GM19455 (cell line): ENCODE measurements around the gene UBR1.

Experiments used
- ATAC-seq: cut with Tn5 transposase; IDR thresholded peaks from one replicate; pipeline ENCODE4 v1.9.1; 2021; ENCODE audit not compliant: unreplicated experiment

Gene UBR1

DNA sequence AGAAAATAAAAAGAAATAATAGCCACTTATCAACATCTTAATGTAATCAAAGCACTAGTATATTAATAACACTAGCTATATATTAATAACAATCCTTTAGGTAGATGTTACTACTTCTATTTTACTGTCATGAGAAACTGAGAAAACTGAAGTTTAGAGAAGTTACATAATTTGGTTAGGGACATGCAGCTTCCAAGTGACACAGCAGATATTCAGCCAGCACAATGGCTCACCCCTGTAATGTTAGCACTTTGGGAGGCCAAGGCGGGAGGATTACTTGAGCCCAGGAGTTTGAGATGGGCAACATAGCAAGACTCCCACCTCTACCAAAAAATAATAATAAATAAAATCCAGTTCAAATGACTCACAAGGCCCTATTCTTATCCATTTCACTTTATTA lies 1.9 kb upstream of the UBR1 start:
- ATAC-seq, result no peak

DNA sequence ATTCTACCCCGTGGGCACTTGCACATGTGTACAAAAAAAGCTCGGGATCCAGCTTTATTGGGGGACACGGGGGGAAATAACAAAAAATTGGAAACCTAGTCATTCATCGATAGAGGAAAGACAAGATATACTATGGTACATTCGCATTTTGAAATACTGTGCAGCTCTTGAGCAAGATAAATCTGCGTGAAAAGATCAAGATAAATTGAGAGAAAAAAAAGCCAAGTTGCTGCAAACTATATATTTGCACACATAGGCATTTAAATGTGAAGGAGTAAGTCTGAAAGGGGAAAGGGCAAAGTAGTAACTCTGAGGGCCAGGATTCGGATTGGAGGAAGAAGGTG lies 620 bp upstream of the UBR1 start:
- no peak for ATAC-seq

GRCh38 chr15:43105077-43105736 lies 631 bp downstream of the UBR1 start:
- ATAC-seq, result peak; percentile 32

- no peak for ATAC-seq
Measured at GRCh38 chr15:43104426-43104825, 1.4 kb downstream of the UBR1 start.

DNA sequence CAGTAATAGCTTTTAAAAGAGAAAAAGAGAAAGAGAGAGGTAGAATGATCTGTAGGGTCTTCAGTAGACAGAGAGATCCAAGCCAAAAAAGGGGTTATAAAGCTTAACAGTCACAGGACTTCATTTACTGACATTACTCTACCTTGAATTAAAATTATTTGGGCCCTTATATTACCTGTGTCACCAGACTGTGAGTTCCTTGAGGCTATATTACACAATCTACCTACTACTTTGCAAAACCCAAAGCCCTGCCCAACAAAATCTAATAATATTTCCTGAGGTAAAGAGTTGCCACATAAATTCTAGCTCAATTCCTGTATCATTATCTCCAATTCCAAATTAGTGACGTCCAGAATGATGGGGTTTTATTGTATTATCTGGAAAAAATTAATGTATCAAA lies 1.9 kb downstream of the UBR1 start:
- no peak for ATAC-seq

- ATAC-seq, result no peak
Measured at GRCh38 chr15:43102187-43102586, 3.7 kb downstream of the UBR1 start.

DNA sequence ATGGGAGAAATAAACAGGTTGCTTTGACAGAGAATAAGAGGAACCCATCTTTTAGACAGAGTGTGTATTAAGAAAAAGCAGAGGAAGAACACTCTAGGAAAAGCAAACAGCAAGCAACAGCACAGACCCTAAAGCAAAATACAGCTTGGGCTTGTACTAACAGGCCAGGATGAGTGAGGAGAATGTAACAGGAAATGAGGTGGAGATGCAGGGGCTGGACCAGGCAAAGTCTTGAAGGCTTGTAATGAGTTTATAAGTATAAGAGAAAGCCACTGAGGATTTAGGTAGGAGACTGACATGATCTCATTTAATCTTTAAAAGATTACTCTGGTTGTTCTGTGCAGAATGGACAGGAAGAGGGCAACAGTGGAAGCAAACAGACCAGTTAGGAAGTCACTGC lies 4.9 kb downstream of the UBR1 start:
- ATAC-seq, result no peak

GRCh38 chr15:43099105-43099845 lies 6.6 kb downstream of the UBR1 start:
- ATAC-seq, result no peak

- ATAC-seq, result no peak
Measured at GRCh38 chr15:43096411-43096810, 9.4 kb downstream of the UBR1 start.

DNA sequence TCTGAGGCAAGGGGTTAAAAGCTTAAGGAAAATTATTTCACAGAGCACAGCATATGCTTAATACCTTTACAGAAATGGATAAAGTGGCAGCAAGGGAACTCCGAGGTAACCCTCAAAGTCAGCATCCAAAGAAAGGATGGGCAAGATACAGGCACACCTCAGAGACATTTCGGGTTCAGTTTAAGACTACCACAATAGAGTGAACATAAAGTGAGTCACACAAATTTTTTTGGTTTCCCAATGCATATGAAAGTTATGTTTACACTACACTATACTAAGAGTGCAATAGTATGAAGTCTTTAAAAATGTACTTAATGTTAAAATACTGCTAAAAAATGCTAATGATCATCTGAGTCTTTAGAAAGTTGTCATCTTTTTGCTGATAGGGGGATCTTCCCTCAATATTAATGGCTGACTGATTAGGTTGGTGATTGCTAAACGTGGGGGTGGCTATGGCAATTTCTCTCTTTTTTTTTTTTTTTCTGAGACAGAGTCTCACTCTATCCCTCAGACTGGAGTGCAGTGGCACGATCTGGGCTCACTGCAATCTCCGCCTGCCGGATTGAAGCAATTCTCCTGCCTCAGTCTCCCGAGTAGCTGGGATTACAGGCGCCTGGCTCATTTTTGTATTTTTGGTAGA lies 10.0 kb downstream of the UBR1 start:
- ATAC-seq, result no peak

- no peak for ATAC-seq
Measured at GRCh38 chr15:43095243-43095642, 10.6 kb downstream of the UBR1 start.

- no peak for ATAC-seq
Measured at GRCh38 chr15:43094416-43095030, 11.3 kb downstream of the UBR1 start.

DNA sequence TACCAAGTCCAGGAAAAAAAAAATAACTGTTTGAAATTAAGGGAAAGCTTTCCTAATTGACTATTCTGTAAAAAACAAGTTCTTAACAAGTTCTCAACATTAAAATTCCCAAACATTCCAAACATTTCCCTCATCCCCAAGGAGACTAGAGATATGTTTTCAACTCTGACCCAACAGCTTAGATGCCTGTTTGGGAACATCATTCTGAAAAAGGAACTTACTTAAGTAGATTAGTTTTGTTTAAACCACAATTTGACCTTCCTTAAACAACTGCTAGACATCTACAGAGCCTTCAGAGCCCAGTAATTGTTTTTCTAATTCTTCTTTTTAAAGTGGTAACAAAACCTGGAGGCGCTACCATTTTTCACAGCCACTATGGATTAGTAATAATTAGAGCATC lies 12.8 kb downstream of the UBR1 start:
- ATAC-seq, result no peak

DNA sequence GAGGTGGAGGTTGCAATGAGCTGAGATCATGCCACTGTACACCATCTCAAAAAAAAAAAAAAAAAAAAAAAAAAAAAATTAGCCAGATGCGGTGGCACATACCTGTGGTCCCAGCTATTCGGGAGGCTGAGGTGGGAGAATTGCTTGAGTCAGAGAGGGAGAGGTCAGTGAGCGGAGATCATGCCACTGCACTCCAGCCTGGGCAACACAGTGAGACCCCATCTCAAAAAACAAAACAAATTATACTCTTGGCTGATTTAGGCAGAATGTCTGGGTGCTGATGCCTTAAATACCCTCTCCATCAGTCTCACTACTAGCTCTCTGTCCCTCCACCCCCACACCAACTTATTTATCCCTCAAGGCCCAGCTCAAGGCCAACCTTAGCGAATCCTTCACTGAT lies 14.0 kb downstream of the UBR1 start:
- ATAC-seq, result no peak

DNA sequence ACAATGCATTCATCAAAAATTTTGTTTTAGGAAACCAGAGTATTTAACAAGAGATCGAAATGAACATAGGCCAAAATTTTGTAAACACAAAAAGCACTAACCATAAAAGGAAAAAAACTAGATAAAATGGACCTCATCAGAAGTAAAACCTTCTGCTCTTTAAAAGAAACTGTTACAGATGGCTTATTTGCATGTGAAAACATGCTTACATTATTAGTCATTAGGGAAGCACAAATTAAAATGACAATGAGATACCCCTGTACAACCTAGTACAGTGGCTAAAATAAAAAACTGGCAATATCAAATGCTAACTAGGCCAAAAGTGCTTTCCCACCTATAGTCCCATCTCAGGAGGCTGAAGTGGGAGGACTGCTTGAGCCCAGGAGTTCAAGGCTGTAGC lies 19.3 kb downstream of the UBR1 start:
- no peak for ATAC-seq

DNA sequence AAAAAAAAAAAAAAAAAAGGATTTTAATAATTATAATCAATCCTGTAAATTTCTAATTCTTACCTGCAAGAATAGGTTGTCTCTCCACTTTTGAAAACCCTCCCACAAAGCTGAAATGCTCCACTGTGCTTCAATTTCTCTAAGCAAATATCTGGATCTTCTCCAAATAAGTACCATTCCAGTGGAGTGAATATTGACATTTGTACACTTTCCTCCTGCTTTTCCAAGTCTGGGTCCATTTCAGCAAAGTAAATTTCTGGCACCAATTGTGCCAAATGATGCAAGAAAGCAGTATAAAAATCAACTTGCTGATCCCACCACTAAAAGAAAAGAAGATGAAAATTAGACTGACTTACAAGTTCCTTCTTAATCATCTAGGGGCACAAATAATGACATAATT lies 19.9 kb downstream of the UBR1 start:
- no peak for ATAC-seq

DNA sequence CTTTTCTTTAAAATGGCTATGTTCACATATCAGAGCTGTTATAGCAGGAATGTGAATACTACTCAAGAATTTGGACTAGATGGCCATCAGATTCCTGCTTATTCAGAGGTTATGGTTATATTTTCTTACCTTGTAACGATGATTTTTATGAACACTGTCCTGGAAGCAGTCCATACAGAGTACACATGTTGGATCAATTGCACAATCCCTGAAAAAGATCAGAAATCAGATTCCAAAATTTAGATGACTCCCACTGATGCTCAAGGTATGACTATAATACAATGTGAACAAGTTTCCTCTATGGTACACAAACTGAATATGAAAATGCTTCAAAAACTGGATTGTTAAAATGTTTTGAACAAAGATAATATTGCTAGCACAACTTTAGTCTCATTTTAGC lies 23.3 kb downstream of the UBR1 start:
- ATAC-seq, result no peak

- no peak for ATAC-seq
Measured at GRCh38 chr15:43081283-43081682, 24.6 kb downstream of the UBR1 start.

GRCh38 chr15:43071451-43071850 lies 34.4 kb downstream of the UBR1 start:
- ATAC-seq, result no peak

GRCh38 chr15:43070893-43071292 lies 34.9 kb downstream of the UBR1 start:
- ATAC-seq, result no peak

- ATAC-seq, result no peak
Measured at GRCh38 chr15:43070249-43070648, 35.6 kb downstream of the UBR1 start.
